Esophagus (tissue), 2 donors: ENCODE measurements around the gene BNIP5. TPM values are rescaled to one million over a fixed set of nuclear protein-coding genes. Genes with fewer than 3 reads are reported as not detected.

Experiments used
- H3K27ac ChIP-seq, 2 donors: one replicate each; pipeline ENCODE4 v1.5.1; 2013; ENCODE audit warnings: low read depth in 2 of 2, mild to moderate bottlenecking in 2 of 2, inconsistent platforms in 1 of 2, low read length in 1 of 2, moderate library complexity in 1 of 2
- H3K27me3 ChIP-seq, 2 donors: one replicate each; pipeline ENCODE4 v1.6.1; 2013; ENCODE audit warnings: low read length in 2 of 2, control low read depth in 1 of 2, mild to moderate bottlenecking in 1 of 2; ENCODE audit not compliant: insufficient read depth in 2 of 2, control insufficient read depth in 1 of 2
- H3K36me3 ChIP-seq, 2 donors: one replicate each; pipeline ENCODE4 v1.6.1; 2013; ENCODE audit warnings: low read length in 1 of 2; ENCODE audit not compliant: control insufficient read depth in 2 of 2, insufficient read depth in 2 of 2
- H3K4me1 ChIP-seq, 2 donors: one replicate each; pipeline ENCODE4 v1.6.1; 2013; ENCODE audit warnings: low read length in 1 of 2; ENCODE audit not compliant: control insufficient read depth in 2 of 2, insufficient read depth in 2 of 2
- H3K4me3 ChIP-seq, 2 donors: one replicate each; pipeline ENCODE4 v1.5.1; 2013; ENCODE audit warnings: low read length in 2 of 2, mild to moderate bottlenecking in 2 of 2, low read depth in 1 of 2, moderate library complexity in 1 of 2
- H3K9me3 ChIP-seq, 2 donors: one replicate each; pipeline ENCODE4 v1.6.1; 2013; ENCODE audit warnings: mild to moderate bottlenecking in 2 of 2, low read depth in 1 of 2, low read length in 1 of 2, moderate library complexity in 1 of 2; ENCODE audit not compliant: control insufficient read depth in 2 of 2, insufficient read depth in 1 of 2
- WGBS, 2 donors: extraction: QIAGEN DNeasy Blood & Tissue Kit; methylation state at CpG; one replicate each; pipeline ENCODE4 v1.1.7; 2013; 5-methylcytosine and 5-hydroxymethylcytosine counted together
- polyA plus RNA-seq, 2 donors: library from polyadenylated mRNA; stranded (reverse); fragments of 200-250 nt; gene quantifications; one replicate each; pipeline ENCODE4 v1.2.3, GENCODE V29; 2013
- donor health status: healthy with polysubstance abuse.
- donor health status: Bipolar disorder and iron deficiency.

BNIP5 gene
- polyA plus RNA-seq, 2 donors = not detected

GRCh38 chr6:36327919-36328236 is 8.8 kb downstream of the BNIP5 start:
- no peaks in the 10 kb centered on the region for H3K4me1 ChIP-seq
- no peaks in the 10 kb centered on the region for H3K36me3 ChIP-seq
- H3K27ac ChIP-seq = no peak overlapping the region
- no peak overlapping the region for H3K4me3 ChIP-seq
- no peaks in the 10 kb centered on the region for H3K9me3 ChIP-seq
- H3K27me3 ChIP-seq = no peaks in the 10 kb centered on the region

- Histone ChIP-seq H3K4me1 (no peaks in the 10 kb centered on the region), H3K27ac (no peak overlapping the region), H3K27me3 (no peaks in the 10 kb centered on the region), H3K4me3 (no peak overlapping the region), H3K36me3 (no peaks in the 10 kb centered on the region), H3K9me3 (no peaks in the 10 kb centered on the region)
- 39% methylated on average over 6 of the region's 6 CpGs for WGBS, 2 donors
Observed at GRCh38 chr6:36327226-36327918, 9.3 kb downstream of the BNIP5 start.

GRCh38 chr6:36326356-36326995 is 10.2 kb downstream of the BNIP5 start:
- no peaks in the 10 kb centered on the region for H3K4me1 ChIP-seq
- no peaks in the 10 kb centered on the region for H3K27me3 ChIP-seq
- H3K9me3 ChIP-seq = no peaks in the 10 kb centered on the region
- H3K36me3 ChIP-seq = no peaks in the 10 kb centered on the region
- H3K27ac ChIP-seq = no peak overlapping the region
- WGBS, 2 donors = 63 to 70% methylated on average over 7 of the region's 7 CpGs
- H3K4me3 ChIP-seq = no peak overlapping the region

GRCh38 chr6:36324715-36325114 is 12.0 kb downstream of the BNIP5 start:
- H3K9me3 ChIP-seq = no peaks in the 10 kb centered on the region
- no peaks in the 10 kb centered on the region for H3K36me3 ChIP-seq
- no peaks in the 10 kb centered on the region for H3K27me3 ChIP-seq
- no peaks in the 10 kb centered on the region for H3K4me1 ChIP-seq
- WGBS, 2 donors = 92 to 96% methylated on average over 4 of the region's 4 CpGs
- no peak overlapping the region for H3K27ac ChIP-seq
- no peak overlapping the region for H3K4me3 ChIP-seq

GRCh38 chr6:36324191-36324590 is 12.5 kb downstream of the BNIP5 start:
- H3K4me3 ChIP-seq = no peak overlapping the region
- H3K36me3 ChIP-seq = no peaks in the 10 kb centered on the region
- WGBS, 2 donors = 94 to 95% methylated on average over 6 of the region's 6 CpGs
- H3K27me3 ChIP-seq = no peaks in the 10 kb centered on the region
- H3K9me3 ChIP-seq = no peaks in the 10 kb centered on the region
- peaks cover 0 to 3% of the 10 kb centered on the region in 2 donors for H3K4me1 ChIP-seq
- no peak overlapping the region for H3K27ac ChIP-seq

GRCh38 chr6:36323062-36323461 is 13.6 kb downstream of the BNIP5 start:
- H3K4me1 ChIP-seq = peaks cover 0 to 4% of the 10 kb centered on the region in 2 donors
- no peaks in the 10 kb centered on the region for H3K9me3 ChIP-seq
- H3K27me3 ChIP-seq = no peaks in the 10 kb centered on the region
- no peak overlapping the region for H3K4me3 ChIP-seq
- 79 to 81% methylated on average over 8 of the region's 8 CpGs for WGBS, 2 donors
- H3K36me3 ChIP-seq = no peaks in the 10 kb centered on the region
- H3K27ac ChIP-seq = no peak overlapping the region

GRCh38 chr6:36322591-36322990 is 14.1 kb downstream of the BNIP5 start:
- Histone ChIP-seq H3K27ac (no peak overlapping the region), H3K4me3 (no peak overlapping the region), H3K9me3 (no peaks in the 10 kb centered on the region), H3K36me3 (no peaks in the 10 kb centered on the region), H3K4me1 (peaks cover 0 to 4% of the 10 kb centered on the region in 2 donors), H3K27me3 (no peaks in the 10 kb centered on the region)
- 85 to 91% methylated on average over 3 of the region's 3 CpGs for WGBS, 2 donors

- H3K27me3 ChIP-seq = no peaks in the 10 kb centered on the region
- H3K27ac ChIP-seq = no peak overlapping the region
- no peaks in the 10 kb centered on the region for H3K36me3 ChIP-seq
- no peaks in the 10 kb centered on the region for H3K9me3 ChIP-seq
- peaks cover 0 to 4% of the 10 kb centered on the region in 2 donors for H3K4me1 ChIP-seq
- no peak overlapping the region for H3K4me3 ChIP-seq
- 78 to 84% methylated on average over 11 of the region's 11 CpGs for WGBS, 2 donors
Observed at GRCh38 chr6:36320475-36320874, 16.2 kb downstream of the BNIP5 start.

GRCh38 chr6:36319821-36320220 is 16.9 kb downstream of the BNIP5 start:
- H3K4me1 ChIP-seq = peaks cover 0 to 4% of the 10 kb centered on the region in 2 donors
- WGBS, 2 donors = 84 to 86% methylated on average over 2 of the region's 2 CpGs
- no peaks in the 10 kb centered on the region for H3K27me3 ChIP-seq
- no peak overlapping the region for H3K27ac ChIP-seq
- H3K36me3 ChIP-seq = no peaks in the 10 kb centered on the region
- no peaks in the 10 kb centered on the region for H3K9me3 ChIP-seq
- no peak overlapping the region for H3K4me3 ChIP-seq

GRCh38 chr6:36319436-36319762 is 17.3 kb downstream of the BNIP5 start:
- Histone ChIP-seq H3K27ac (no peak overlapping the region), H3K4me3 (no peak overlapping the region), H3K36me3 (no peaks in the 10 kb centered on the region), H3K27me3 (no peaks in the 10 kb centered on the region), H3K4me1 (peaks cover 0 to 4% of the 10 kb centered on the region in 2 donors), H3K9me3 (no peaks in the 10 kb centered on the region)
- WGBS, 2 donors = 81 to 83% methylated on average over 9 of the region's 9 CpGs
